WTC11 (cell line): ENCODE measurements around the gene CSF1R. TPM values are rescaled to one million over a fixed set of nuclear protein-coding genes. Genes with fewer than 3 reads are reported as not detected.

Source experiments
- ATAC-seq: fragments of 200-7000 bp; cut with Tn5 transposase; 2 replicates; pipeline ENCODE4 v1.10.0; 2021; ENCODE audit warnings: mild to moderate bottlenecking, moderate library complexity
- CTCF ChIA-PET: fragments of 300-600 bp; sonication (Branson Sonifier 250); formaldehyde crosslinking; loops from one replicate; lab custom pipeline; 2021; ENCODE audit warnings: antibody characterized with exemption; lab: Charles Lee
- POLR2A ChIA-PET: fragments of 350-600 bp; sonication (Branson Sonifier 250); formaldehyde crosslinking; loops from one replicate; lab custom pipeline; 2021; ENCODE audit warnings: antibody characterized with exemption; lab: Charles Lee
- DNase-seq: peaks from one replicate; pipeline ENCODE4 v3.0.0; 2021; ENCODE audit warnings: low spot score
- H3K27ac Mint-ChIP-seq: 2 replicates; pipeline ENCODE4 v1.8.0; 2021; ENCODE audit warnings: mixed read lengths
- H3K27me3 Mint-ChIP-seq: 2 replicates; pipeline ENCODE4 v1.8.0; 2021; ENCODE audit warnings: low read depth, mild to moderate bottlenecking, moderate library complexity, mixed read lengths
- H3K36me3 Mint-ChIP-seq: 2 replicates; pipeline ENCODE4 v1.8.0; 2021; ENCODE audit warnings: mixed read lengths
- H3K4me1 Mint-ChIP-seq: 2 replicates; pipeline ENCODE4 v1.8.0; 2022; ENCODE audit warnings: mixed read lengths
- H3K4me3 Mint-ChIP-seq: 2 replicates; pipeline ENCODE4 v1.8.0; 2021; ENCODE audit warnings: mild to moderate bottlenecking, moderate library complexity, mixed read lengths
- H3K9me3 Mint-ChIP-seq: 2 replicates; pipeline ENCODE4 v1.8.0; 2021; ENCODE audit warnings: mixed read lengths
- ATF2 ChIP-seq: sonication (generic); formaldehyde crosslinking; IDR thresholded peaks from 2 replicates; pipeline ENCODE4 v1.8.1; 2022; ENCODE audit warnings: low read depth, missing genetic modification reagents, borderline replicate concordance
- CTCF ChIP-seq: fragments of 200-600 bp; IDR thresholded peaks from 2 replicates; pipeline ENCODE4 v1.8.0; 2022; ENCODE audit warnings: antibody characterized with exemption
- ELF4 ChIP-seq: sonication (generic); formaldehyde crosslinking; IDR thresholded peaks from 2 replicates; pipeline ENCODE4 v1.8.1; 2022; ENCODE audit warnings: low read depth, mild to moderate bottlenecking, moderate library complexity, missing genetic modification reagents
- EMX1 ChIP-seq: fragments of 250-450 bp; sonication (Bioruptor Pico); IDR thresholded peaks from 2 replicates; pipeline ENCODE4 v1.8.0; 2021; ENCODE audit warnings: mild to moderate bottlenecking
- GTF2I ChIP-seq: fragments of 250-450 bp; sonication (Bioruptor Pico); conservative IDR thresholded peaks from 2 replicates; pipeline ENCODE4 v1.4.0; 2021; ENCODE audit warnings: mild to moderate bottlenecking
- JAZF1 ChIP-seq: fragments of 250-450 bp; sonication (Bioruptor Pico); IDR thresholded peaks from 2 replicates; pipeline ENCODE4 v1.9.0; 2021; ENCODE audit warnings: moderate library complexity, mild to moderate bottlenecking, inconsistent platforms
- MXD4 ChIP-seq: fragments of 250-450 bp; sonication (Bioruptor Pico); IDR thresholded peaks from 2 replicates; pipeline ENCODE4 v1.8.0; 2021; ENCODE audit warnings: mild to moderate bottlenecking, moderate library complexity, borderline replicate concordance
- NFE2L1 ChIP-seq: sonication (generic); formaldehyde crosslinking; IDR thresholded peaks from 2 replicates; pipeline ENCODE4 v1.8.1; 2023; ENCODE audit warnings: missing genetic modification reagents
- NR1H2 ChIP-seq: sonication (generic); formaldehyde crosslinking; IDR thresholded peaks from 2 replicates; pipeline ENCODE4 v1.9.0; 2021; ENCODE audit warnings: mild to moderate bottlenecking, moderate library complexity, missing genetic modification reagents
- NR2C2 ChIP-seq: sonication (generic); formaldehyde crosslinking; IDR thresholded peaks from 2 replicates; pipeline ENCODE4 v1.8.0; 2022; ENCODE audit warnings: mild to moderate bottlenecking, missing genetic modification reagents
- RELA ChIP-seq: sonication (generic); formaldehyde crosslinking; IDR thresholded peaks from 2 replicates; pipeline ENCODE4 v1.8.1; 2022; ENCODE audit warnings: missing genetic modification reagents, mild to moderate bottlenecking, borderline replicate concordance
- SOX15 ChIP-seq: fragments of 250-450 bp; sonication (Bioruptor Pico); IDR thresholded peaks from 2 replicates; pipeline ENCODE4 v1.9.0; 2021; ENCODE audit warnings: mild to moderate bottlenecking
- SP1 ChIP-seq: sonication (generic); formaldehyde crosslinking; conservative IDR thresholded peaks from 2 replicates; pipeline ENCODE4 v1.8.1; 2022; ENCODE audit warnings: missing genetic modification reagents
- STAT6 ChIP-seq: sonication (generic); formaldehyde crosslinking; conservative IDR thresholded peaks from 2 replicates; pipeline ENCODE4 v1.8.1; 2023; ENCODE audit warnings: mild to moderate bottlenecking, low read depth, missing genetic modification reagents, moderate library complexity
- TEAD1 ChIP-seq: sonication (generic); formaldehyde crosslinking; IDR thresholded peaks from 2 replicates; pipeline ENCODE4 v1.8.0; 2022; ENCODE audit warnings: mild to moderate bottlenecking, missing genetic modification reagents
- ZNF263 ChIP-seq: sonication (generic); formaldehyde crosslinking; IDR thresholded peaks from 2 replicates; pipeline ENCODE4 v1.8.1; 2022; ENCODE audit warnings: low read depth, mild to moderate bottlenecking, moderate library complexity, missing genetic modification reagents
- ZNF416 ChIP-seq: fragments of 250-450 bp; sonication (Bioruptor Pico); IDR thresholded peaks from 2 replicates; pipeline ENCODE4 v1.9.0; 2021; ENCODE audit warnings: mild to moderate bottlenecking, inconsistent platforms
- ZNF423 ChIP-seq: fragments of 250-450 bp; sonication (Bioruptor Pico); IDR thresholded peaks from 2 replicates; pipeline ENCODE4 v2.1.2; 2022; ENCODE audit warnings: mild to moderate bottlenecking, moderate library complexity
- total RNA-seq: library from RNA; stranded (reverse); gene quantifications from 3 replicates; pipeline ENCODE4 v1.2.3, GENCODE V29; 2021
- TF ChIP-seq, protein P1 (sequence below): sonication (generic); formaldehyde crosslinking; IDR thresholded peaks from 2 replicates; pipeline ENCODE4 v1.8.0; 2023; ENCODE audit warnings: mild to moderate bottlenecking, missing genetic modification reagents

The CSF1R gene
- total RNA-seq, 1 experiment from 2014 or later = 0.20 TPM

DNA sequence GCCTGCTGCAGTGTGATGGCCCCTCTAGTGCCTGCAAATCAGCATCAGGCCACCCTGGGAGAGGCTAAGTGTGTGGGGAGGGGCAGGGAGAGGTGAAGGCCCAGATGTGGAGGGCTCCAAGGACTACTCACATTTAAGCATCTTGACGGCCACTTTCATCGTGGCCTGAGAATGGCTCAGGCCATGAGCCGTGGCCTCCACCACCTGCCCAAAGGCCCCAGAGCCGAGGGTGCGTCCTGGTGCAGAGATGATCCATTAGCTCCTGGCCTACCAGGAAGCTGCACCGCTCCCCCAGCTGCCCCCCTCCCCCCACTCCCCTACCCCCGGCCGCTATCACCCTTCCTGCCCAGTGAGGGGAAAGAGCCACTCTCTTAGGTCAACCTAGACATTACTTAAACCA is 38.2 kb upstream of the CSF1R start (continued):
- TF ChIP-seq ATF2 (CRISPR knock-in tag) = no peak
- TF ChIP-seq SP1 (CRISPR knock-in tag) = no peak
- no peak for TF ChIP-seq RELA (CRISPR knock-in tag)
- TF ChIP-seq MXD4 (CRISPR knock-in tag) = no peak
- no peak for TF ChIP-seq EMX1
- TF ChIP-seq, all 79 proteins: peak for 0

DNA sequence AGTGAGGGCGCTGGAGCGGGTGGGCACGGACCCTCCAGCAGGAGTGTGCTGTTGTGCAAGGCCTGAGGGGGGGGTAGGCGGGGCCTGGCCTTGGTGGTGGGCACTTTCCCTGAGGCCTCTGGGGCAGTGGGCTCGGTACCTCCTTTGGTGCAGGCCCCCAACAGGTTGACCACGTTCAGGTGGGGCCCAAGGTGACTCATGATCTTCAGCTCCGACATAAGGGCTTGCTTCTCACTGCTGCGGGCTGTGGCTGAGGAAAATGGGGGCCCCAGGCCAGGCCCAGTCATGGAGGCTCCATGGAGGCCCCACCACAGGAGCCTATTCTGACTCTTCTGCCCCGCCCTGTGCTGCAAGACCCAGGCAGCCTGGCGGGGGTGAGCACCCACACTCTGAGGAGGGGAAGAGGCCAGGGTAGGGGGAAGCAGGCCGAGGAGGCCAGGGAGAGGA is 37.8 kb upstream of the CSF1R start:
- Mint-ChIP-seq H3K36me3 (no peaks in the 10 kb centered on the region), H3K4me3 (no peak overlapping the region), H3K27me3 (peaks cover 3% of the 10 kb centered on the region; the same call in 1 of the 2 replicates), H3K9me3 (no peaks in the 10 kb centered on the region), H3K27ac (no peak overlapping the region), H3K4me1 (peaks cover 13% of the 10 kb centered on the region)
- POLR2A ChIA-PET = no interaction called here
- no peak for DNase-seq
- ATAC-seq = no peak
- TF ChIP-seq ZNF263 (CRISPR knock-in tag) = no peak
- TF ChIP-seq NFE2L1 (CRISPR knock-in tag) = no peak
- TF ChIP-seq NR1H2 = no peak
- TF ChIP-seq GTF2I (CRISPR knock-in tag) = no peak
- TF ChIP-seq SP1 (CRISPR knock-in tag) = no peak
- TF ChIP-seq TEAD1 (CRISPR knock-in tag) = no peak
- TF ChIP-seq SOX15 (CRISPR knock-in tag) = no peak
- no peak for TF ChIP-seq STAT6
- TF ChIP-seq JAZF1 (CRISPR knock-in tag) = no peak
- no peak for TF ChIP-seq ZNF423 (CRISPR knock-in tag)
- no peak for TF ChIP-seq ELF4 (CRISPR knock-in tag)
- TF ChIP-seq ZNF416 (CRISPR knock-in tag) = no peak
- no peak for TF ChIP-seq CTCF
- TF ChIP-seq, protein P1, sequence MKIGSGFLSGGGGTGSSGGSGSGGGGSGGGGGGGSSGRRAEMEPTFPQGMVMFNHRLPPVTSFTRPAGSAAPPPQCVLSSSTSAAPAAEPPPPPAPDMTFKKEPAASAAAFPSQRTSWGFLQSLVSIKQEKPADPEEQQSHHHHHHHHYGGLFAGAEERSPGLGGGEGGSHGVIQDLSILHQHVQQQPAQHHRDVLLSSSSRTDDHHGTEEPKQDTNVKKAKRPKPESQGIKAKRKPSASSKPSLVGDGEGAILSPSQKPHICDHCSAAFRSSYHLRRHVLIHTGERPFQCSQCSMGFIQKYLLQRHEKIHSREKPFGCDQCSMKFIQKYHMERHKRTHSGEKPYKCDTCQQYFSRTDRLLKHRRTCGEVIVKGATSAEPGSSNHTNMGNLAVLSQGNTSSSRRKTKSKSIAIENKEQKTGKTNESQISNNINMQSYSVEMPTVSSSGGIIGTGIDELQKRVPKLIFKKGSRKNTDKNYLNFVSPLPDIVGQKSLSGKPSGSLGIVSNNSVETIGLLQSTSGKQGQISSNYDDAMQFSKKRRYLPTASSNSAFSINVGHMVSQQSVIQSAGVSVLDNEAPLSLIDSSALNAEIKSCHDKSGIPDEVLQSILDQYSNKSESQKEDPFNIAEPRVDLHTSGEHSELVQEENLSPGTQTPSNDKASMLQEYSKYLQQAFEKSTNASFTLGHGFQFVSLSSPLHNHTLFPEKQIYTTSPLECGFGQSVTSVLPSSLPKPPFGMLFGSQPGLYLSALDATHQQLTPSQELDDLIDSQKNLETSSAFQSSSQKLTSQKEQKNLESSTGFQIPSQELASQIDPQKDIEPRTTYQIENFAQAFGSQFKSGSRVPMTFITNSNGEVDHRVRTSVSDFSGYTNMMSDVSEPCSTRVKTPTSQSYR (CRISPR knock-in tag) = no peak
- TF ChIP-seq NR2C2 = no peak
- CTCF ChIA-PET = no interaction called here
